MG63 (cell line): ENCODE data around the gene ALDH8A1. TPM values are rescaled to one million over a fixed set of nuclear protein-coding genes. Genes with fewer than 3 reads are reported as not detected.

Experiments
- total RNA-seq: library from RNA; depleted of rRNA; stranded (reverse); fragments of >200 nt; shearing (Covaris generic); gene quantifications from 2 replicates; pipeline ENCODE4 v1.2.3, GENCODE V29; 2014; ENCODE audit warnings: low replicate concordance; rRNA removed

Gene ALDH8A1
- total RNA-seq, 1 experiment from 2014 or later = 0.10 TPM

Other genes with a start within 250 kb of the ALDH8A1 start
- gene HBS1L, start 104.7 kb upstream of the ALDH8A1 start, total RNA-seq = 78.6 and 86.9 TPM in 2 replicates
- gene MYB, start 231.2 kb upstream of the ALDH8A1 start, total RNA-seq = 1.5 TPM in 1 of 2 replicates, not detected in the other